Left cardiac atrium (tissue), 4 donors: Measurements from ENCODE around the gene MVD. TPM values are rescaled to one million over a fixed set of nuclear protein-coding genes. Genes with fewer than 3 reads are reported as not detected.
"Not testable (repeated sequence)": the region's sequence is repeated elsewhere in the genome, so short reads cannot be mapped to it uniquely, and the experiment has no call there.

Source experiments
- ATAC-seq, 2 donors: fragments of 200-7000 bp; cut with Tn5 transposase; one replicate each; pipeline ENCODE4 v1.9.1; 2020; ENCODE audit warnings: mild to moderate bottlenecking in 2 of 2, moderate library complexity in 2 of 2
- DNase-seq: peaks from one replicate; pipeline ENCODE4 v3.0.0-alpha.2; 2020
- intact Hi-C, 2 donors: fragments of 100-400 bp; cut with DNase I; formaldehyde crosslinking; loops; one replicate each; pipeline versions ENCODE4 v1.14.1 to v1.15.1; 2022 to 2023
- total RNA-seq, 2 donors: library from RNA; stranded (reverse); fragmentation: NEBNext Ultra II Directional; extraction: Animal tissue kit (Norgen Biotek cat#: 25700); gene quantifications; one replicate each; pipeline ENCODE4 v1.2.1, GENCODE V29; 2021
- donor health status: DM: no; HTN: yes; CAD: no.
- donor health status: DM: no; HTN: yes; CAD: no; lungs with severe emphysema.
- donor health status: DM: yes; HTN: yes; CAD: no.
- donor health status: Dilated cardiomyopathy.

The MVD gene
- total RNA-seq, 2 donors from 2014 or later: 31.3 to 32.9 TPM

GRCh38 chr16:88686062-88686438 lies 23.2 kb upstream of the MVD start:
- DNase-seq (no peak), ATAC-seq (peak; percentile 24 to 28)
- intact Hi-C loops: no loop called here

DNA sequence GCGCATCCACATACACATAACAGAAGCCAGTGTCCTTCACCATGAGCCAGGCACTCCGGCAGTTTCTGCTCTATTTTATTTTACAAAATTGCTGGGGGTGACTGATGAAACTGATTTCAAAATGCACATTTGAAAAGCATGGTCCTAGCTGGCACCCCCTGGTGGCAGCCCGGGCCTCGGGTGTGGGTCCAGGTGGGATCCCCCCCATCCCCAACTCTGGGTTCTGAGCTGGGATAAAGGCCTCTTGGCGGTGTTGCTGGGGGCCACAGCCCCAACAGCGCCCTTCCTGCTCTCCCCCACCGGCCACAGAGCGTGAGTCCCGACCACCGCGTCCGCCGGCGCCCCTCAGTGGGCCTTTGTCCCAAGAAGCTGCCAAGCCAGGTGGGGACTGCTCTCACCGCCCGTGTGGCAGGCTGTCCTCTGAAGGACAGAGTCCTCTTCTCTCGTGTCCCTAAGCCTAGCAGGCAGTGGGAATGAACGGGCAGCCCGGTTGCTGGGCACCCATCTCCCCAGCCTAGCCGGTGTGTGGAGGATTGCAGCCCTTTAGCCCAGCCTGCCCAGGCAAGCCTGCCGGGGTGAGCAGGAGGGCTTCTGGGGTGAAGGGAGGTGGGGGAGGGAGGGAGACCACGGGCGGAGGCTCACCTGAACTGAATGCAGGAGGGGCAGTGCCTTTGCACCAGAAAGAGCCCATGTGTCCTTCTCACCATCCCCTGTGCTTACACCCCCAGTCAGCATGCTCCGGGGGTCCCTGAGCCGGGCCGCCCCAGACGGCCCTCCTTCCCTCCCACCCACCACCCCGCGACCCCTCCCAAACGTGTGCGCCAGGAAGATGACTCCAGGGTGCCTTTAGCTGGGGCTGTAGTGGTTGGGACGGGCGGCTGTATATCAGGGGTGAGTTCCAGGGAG lies 22.5 kb upstream of the MVD start:
- ATAC-seq: peak in 1 of 2 donors; percentile 1
- intact Hi-C loops: no loop called here

GRCh38 chr16:88684569-88685155 lies 21.8 kb upstream of the MVD start:
- no peak for ATAC-seq
- intact Hi-C loops: no loop called here
- DNase-seq: no peak

More for the DNA sequence above, 22.5 kb upstream of the MVD start:
- DNase-seq: no peak

DNA sequence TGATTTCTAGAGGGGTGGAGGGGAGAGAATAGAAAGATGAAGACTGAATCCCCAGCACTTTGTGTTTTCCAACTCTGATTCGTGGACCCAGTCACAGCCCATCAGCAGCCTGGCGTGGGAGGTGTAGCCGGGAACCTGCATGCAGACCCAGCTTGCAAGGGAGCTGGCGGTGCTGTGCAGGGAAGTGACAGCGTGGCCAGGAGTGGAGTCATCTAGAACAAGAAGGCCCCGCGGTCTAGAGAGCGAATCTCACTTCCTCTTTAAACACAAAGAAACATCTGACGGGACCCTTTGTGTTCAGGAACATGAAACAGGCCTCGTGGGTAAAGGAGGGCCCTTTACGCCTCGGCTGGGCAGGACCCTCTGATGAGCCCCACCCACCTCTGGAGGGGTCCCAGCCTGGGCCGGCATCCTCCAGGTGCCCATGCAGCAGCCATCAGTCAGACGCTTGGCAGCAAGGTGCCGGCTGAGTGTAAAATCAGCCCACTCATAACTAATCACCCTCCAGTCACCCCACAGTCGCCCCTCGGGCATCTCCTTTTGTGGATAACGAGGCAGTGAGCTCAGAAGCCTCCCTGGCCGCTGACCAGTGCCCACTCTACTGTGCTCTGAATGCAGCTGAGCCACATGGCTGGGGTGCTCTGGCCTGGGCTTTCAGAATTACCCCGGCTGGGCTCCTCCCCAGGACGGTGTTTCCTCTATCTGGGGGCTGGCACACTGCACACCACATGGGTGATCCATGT lies 19.0 kb upstream of the MVD start:
- DNase-seq (no peak), ATAC-seq (peak in 1 of 2 donors; percentile 6)
- intact Hi-C loops: no loop called here

DNA sequence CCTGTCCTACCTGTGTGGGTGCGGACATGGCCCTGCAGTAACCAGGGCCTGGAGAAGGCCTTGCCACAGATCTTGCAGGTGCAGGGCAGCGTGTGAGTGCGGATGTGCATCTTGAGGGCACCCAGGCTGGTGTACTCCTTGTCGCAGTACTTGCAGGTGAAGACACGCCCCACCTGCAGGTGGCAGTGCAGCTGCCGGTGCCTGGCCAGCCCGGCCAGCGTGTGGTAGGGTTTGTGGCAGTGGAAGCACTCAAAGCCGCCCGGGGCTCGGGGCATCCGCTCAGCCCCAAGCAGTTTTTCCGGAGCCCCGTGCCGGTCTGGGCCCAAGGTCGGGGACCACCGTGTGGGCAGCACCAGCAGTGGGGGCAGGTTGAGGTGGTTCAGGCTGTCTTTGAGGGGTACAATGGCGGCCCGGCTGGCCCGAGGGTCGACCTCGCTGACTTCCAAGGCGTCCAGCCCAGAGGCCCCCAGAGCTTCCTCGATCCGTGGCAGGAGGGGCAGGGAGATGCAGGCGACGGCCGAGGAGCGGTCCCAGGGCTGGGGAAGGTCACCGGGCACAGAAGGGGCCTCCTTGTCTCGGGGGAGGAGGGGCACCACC lies 18.3 kb upstream of the MVD start:
- intact Hi-C loops: no loop called here
- ATAC-seq (no peak), DNase-seq (no peak)

DNA sequence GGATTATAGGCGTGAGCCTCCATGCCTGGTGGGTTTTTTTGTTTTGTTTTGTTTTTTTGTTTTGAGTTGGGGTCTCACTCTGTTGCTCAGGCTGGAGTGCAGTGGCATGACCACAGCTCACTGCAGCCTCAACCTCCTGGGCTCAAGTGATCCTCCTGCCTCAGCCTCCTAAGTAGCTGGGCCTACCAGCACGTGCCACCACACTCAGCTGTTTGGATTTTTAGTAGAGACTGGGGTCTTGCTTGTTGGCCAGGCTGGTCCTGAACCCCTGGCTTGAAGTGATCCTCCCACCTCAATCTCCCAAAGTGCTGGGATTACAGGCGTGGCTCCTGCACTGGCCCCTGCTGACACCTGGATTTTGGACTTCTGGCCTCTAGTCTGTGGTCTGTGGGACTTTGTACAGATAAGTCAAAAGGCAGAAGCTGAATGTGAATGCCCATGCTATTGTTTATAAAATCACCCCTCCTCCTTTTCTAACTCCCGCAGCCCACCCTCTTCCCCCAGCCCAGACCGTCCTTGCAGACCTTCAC lies 17.7 kb upstream of the MVD start:
- ATAC-seq (no peak), DNase-seq (no peak)
- intact Hi-C loops: no loop called here

- intact Hi-C loops: no loop called here
- DNase-seq (no peak), ATAC-seq (no peak)
Observed at GRCh38 chr16:88678224-88678979, 15.5 kb upstream of the MVD start.

DNA sequence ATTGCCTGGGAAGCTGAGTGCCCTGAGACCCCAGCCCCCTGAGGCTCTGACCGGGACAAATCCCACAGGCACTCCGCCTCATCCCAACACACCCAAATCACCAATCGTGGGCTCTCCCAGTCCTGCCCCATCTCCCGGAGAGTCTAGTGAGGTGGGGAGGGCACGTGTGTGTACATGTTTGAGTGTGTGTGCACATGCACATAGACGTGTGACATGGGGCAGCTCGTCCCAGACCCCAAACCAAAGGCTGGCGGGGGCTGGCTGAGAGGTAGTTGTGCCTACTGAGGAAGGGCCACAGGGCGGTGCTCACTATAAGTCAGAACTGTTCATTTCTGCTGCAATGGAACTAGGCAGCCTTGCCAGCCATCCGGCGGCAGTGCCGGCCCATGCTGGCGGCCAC lies 14.8 kb upstream of the MVD start:
- DNase-seq: no peak
- no peak for ATAC-seq
- intact Hi-C loops: no loop called here

GRCh38 chr16:88676502-88677242 lies 13.8 kb upstream of the MVD start:
- no peak for DNase-seq
- ATAC-seq: no peak
- intact Hi-C loops: no loop called here

DNA sequence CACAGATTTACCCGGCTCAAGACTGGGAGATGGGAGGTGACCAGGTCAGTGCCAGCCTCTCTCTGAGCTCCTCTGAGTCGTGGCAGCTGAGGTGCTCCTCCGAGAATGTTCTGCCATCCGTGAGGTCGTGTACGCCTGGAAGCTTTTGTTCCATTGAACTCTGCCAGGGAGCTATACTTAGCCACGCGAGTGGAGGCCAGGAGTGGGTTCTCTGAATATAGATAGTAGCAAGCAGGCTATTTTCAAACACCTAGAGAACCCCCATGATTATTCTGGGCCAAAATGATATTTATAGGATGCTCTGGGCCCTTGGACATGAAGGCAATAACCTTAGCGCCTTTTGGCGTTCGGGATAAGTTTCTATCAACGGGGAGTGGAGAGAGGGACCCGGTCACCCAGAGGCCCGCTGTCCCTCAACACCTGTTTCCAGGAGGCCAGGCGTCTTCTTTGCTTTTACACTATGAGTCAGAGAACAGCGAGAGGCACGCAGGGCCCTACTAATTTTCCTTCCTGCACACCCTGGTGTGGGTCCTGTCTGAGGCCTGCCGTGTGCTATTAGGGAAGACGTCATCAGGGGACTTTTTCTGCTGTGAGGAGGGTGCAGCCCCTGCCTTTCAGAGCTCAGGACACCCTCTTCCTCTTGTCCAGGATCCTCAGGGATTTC lies 11.0 kb upstream of the MVD start:
- ATAC-seq: peak; percentile 44 to 78
- intact Hi-C loops: no loop called here

GRCh38 chr16:88672776-88673175 lies 9.9 kb upstream of the MVD start:
- no peak for ATAC-seq
- DNase-seq: no peak
- intact Hi-C loops: no loop called here

More for the DNA sequence above, 11.0 kb upstream of the MVD start:
- DNase-seq: no peak

- intact Hi-C loops: no loop called here
- DNase-seq (no peak), ATAC-seq (no peak)
Observed at GRCh38 chr16:88671806-88672205, 8.9 kb upstream of the MVD start.

GRCh38 chr16:88669980-88670379 lies 7.1 kb upstream of the MVD start:
- intact Hi-C loops: no loop called here
- ATAC-seq: no peak
- no peak for DNase-seq

- intact Hi-C loops, ATAC-seq, DNase-seq: not testable (repeated sequence)
Observed at GRCh38 chr16:88669493-88669892, 6.6 kb upstream of the MVD start.

- intact Hi-C loops: no loop called here
- ATAC-seq (no peak), DNase-seq (no peak)
Observed at GRCh38 chr16:88667461-88667860, 4.6 kb upstream of the MVD start.

DNA sequence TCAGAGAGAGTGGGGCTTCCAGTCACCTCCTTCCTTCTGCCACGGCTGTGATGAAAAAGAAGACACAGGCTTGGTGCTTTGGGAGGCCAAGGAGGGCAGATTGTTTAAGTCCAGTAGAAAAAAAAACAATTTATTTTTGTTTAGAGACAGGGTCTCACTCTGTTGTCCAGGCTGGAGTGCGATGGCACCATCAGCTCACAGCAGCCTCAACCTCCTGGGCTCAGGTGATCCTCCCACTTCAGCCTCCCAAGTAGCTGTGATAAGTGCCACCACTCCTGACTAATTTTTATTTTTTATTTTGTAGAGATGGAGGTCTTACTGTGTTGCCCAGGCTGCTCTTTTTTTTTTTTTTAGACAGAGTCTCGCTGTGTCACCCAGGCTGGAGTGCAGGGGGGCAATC lies 2.7 kb upstream of the MVD start:
- intact Hi-C loops: no loop called here
- ATAC-seq (no peak), DNase-seq (no peak)

DNA sequence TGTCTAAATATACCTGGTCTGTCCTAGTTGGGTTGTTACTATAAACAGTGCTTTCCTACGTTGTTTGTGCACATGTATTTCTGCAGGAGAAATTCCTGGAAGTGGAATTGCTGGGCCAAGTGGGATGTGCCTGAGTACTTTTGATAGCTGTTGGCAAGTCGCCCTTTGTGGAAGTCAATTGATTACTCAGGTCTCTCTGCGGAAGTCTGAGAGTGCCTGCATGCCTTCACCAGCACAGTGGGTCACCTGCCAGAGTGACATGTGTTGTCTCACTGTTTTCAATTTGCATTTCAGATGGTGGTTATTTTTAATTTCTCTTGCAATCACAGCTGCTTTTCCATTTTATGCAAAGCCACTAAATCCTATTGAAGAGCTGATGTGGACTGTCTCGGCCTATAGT lies 2.3 kb upstream of the MVD start:
- intact Hi-C loops: no loop called here
- DNase-seq: no peak
- no peak for ATAC-seq
